GM12878 (cell line): ENCODE data around the gene MICALL1.

Source experiments
- CEBPB ChIP-seq, 2 experiments: fragments of 150-350 bp in 1 of 2; IDR thresholded peaks; 2 replicates each; pipeline ENCODE4 v1.6.1; 2012 to 2014; ENCODE audit warnings: low read depth in 2 of 2, low read length in 2 of 2, borderline replicate concordance in 1 of 2, inconsistent platforms in 1 of 2
- ELK1 ChIP-seq: IDR thresholded peaks from 2 replicates; pipeline ENCODE4 v1.6.1; 2012; ENCODE audit warnings: low read depth, low read length, improper control_type of control experiment
- HDAC2 ChIP-seq: fragments of 200-600 bp; sonication (generic); IDR thresholded peaks from 2 replicates; pipeline ENCODE4 v1.6.1; 2017
- NFYB ChIP-seq: IDR thresholded peaks from 2 replicates; pipeline ENCODE4 v1.6.1; 2011; ENCODE audit warnings: low read depth, mild to moderate bottlenecking, low read length, improper control_type of control experiment, moderate library complexity; ENCODE audit not compliant: insufficient read depth
- PKNOX1 ChIP-seq: fragments of 450-650 bp; IDR thresholded peaks from 2 replicates; pipeline ENCODE4 v1.6.1; 2016; ENCODE audit warnings: mild to moderate bottlenecking
- TAF1 ChIP-seq: IDR thresholded peaks from 2 replicates; pipeline ENCODE4 v1.6.1; 2011; ENCODE audit warnings: mild to moderate bottlenecking, low read depth, low read length, borderline replicate concordance
- TF ChIP-seq, protein P1 (sequence below): IDR thresholded peaks from 2 replicates; pipeline ENCODE4 v1.6.1; 2011; ENCODE audit warnings: mild to moderate bottlenecking, low read depth, low read length, moderate library complexity; ENCODE audit not compliant: insufficient replicate concordance
- TF ChIP-seq, protein P2 (sequence below), 3 experiments: IDR thresholded peaks in 2 of 3; conservative IDR thresholded peaks in 1 of 3; 2 replicates each; pipeline ENCODE4 v1.5.1; 2011; ENCODE audit warnings: low read depth in 3 of 3, low read length in 3 of 3, mild to moderate bottlenecking in 3 of 3, control low read depth in 2 of 3, moderate library complexity in 2 of 3, inconsistent platforms in 1 of 3, mixed read lengths in 1 of 3; ENCODE audit not compliant: control insufficient read depth in 2 of 3, insufficient read depth in 1 of 3; ENCODE audit errors: extremely low read depth in 1 of 3

DNA sequence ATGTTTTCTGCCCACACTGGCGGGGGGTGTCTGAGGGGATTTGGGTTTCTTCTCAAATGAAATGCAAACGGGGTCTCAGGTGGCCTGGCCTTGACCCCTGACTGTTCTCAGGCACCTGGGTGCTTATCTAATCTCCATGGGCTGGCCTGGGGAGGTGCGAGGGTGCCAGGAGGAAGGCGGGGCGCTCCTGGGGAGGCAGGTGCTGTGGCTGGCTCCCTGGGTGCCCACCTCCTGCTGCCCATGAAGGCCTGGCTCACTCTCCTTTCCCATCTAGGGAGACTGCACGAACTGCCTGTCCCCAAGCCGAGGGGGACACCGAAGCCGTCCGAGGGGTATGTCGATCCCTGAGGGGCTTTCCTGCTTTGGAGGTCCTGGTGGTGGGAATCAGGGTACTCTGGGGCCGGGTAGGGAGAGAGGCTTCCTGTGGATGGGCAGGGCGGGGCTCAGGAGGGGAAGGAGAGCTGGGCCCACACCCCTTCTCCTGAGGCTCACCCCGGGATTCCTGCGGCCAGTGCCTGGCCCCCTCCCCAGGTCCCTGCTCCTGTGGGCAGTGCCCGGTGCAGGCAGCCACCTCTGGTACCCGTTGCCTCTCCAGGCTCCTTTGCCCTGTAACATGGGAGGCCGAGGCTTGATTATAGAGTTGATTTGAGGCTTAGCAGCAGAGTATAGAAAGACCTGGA, 18.4 kb downstream of the MICALL1 start:
- TF ChIP-seq, protein P1, sequence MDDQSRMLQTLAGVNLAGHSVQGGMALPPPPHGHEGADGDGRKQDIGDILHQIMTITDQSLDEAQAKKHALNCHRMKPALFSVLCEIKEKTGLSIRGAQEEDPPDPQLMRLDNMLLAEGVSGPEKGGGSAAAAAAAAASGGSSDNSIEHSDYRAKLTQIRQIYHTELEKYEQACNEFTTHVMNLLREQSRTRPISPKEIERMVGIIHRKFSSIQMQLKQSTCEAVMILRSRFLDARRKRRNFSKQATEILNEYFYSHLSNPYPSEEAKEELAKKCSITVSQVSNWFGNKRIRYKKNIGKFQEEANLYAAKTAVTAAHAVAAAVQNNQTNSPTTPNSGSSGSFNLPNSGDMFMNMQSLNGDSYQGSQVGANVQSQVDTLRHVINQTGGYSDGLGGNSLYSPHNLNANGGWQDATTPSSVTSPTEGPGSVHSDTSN = no peak
- TF ChIP-seq ELK1 (no peak), PKNOX1 (no peak), NFYB (no peak), HDAC2 (no peak), TAF1 (no peak), CEBPB (IDR thresholded peaks at IDR 0.05; ENCODE audit: borderline replicate concordance in 1 of 2, low read depth in 2 of 2, low read length in 2 of 2) (no peak)
- TF ChIP-seq, protein P2, sequence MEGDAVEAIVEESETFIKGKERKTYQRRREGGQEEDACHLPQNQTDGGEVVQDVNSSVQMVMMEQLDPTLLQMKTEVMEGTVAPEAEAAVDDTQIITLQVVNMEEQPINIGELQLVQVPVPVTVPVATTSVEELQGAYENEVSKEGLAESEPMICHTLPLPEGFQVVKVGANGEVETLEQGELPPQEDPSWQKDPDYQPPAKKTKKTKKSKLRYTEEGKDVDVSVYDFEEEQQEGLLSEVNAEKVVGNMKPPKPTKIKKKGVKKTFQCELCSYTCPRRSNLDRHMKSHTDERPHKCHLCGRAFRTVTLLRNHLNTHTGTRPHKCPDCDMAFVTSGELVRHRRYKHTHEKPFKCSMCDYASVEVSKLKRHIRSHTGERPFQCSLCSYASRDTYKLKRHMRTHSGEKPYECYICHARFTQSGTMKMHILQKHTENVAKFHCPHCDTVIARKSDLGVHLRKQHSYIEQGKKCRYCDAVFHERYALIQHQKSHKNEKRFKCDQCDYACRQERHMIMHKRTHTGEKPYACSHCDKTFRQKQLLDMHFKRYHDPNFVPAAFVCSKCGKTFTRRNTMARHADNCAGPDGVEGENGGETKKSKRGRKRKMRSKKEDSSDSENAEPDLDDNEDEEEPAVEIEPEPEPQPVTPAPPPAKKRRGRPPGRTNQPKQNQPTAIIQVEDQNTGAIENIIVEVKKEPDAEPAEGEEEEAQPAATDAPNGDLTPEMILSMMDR (IDR thresholded peaks at IDR 0.05 in 2 of 3, conservative IDR thresholded peaks at IDR 0.05 in 1 of 3; ENCODE audit: control insufficient read depth in 2 of 3, extremely low read depth in 1 of 3, insufficient read depth in 1 of 3, low read depth in 3 of 3, low read length in 3 of 3) = no peak
